Loucy (cell line): ENCODE results near the gene MANF.

Experiments
- CTCF ChIP-seq: fragments of 200-600 bp; sonication (generic); conservative IDR thresholded peaks from 2 replicates; pipeline ENCODE4 v1.5.1; 2014; ENCODE audit warnings: mild to moderate bottlenecking, antibody characterized with exemption, low read length
- EZH2phosphoT487 ChIP-seq: fragments of 200-600 bp; IDR thresholded peaks from 2 replicates; pipeline ENCODE4 v1.6.1; 2018; ENCODE audit warnings: antibody characterized with exemption, mild to moderate bottlenecking, moderate library complexity, borderline replicate concordance

- TF ChIP-seq CTCF: no peak
- no peak for TF ChIP-seq EZH2phosphoT487
Measured at GRCh38 chr3:51396401-51396800, 11.3 kb downstream of the MANF start.
